Measurements from ENCODE around the gene FYN. TPM values are rescaled to one million over a fixed set of nuclear protein-coding genes. Genes with fewer than 3 reads are reported as not detected.

Gene FYN
- total and polyA plus RNA-seq, 2 of the 8 experiments (the other 6 are each of a cell fraction or from before 2014, with no cell fraction given) = 46.8 to 97.2 TPM

DNA sequence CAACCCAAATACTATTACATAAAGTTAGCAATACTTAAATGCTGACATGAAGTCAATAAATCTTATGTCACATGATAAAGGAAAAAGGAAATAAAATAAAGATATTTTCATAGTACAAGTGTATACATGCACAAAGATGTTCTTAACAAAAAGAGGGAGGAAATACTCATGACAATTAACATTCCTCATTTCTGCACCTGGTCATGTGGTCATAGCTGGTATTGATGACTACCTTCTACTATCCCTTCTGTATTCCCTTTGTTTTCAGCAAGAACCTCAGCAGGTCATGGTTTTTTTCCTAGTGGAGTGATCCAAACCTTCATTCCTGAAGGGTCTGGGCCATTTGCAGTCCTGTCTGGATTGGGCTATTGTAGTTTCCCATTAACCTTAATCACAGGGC is 43.5 kb upstream of the FYN start:
- Histone ChIP-seq H4K91ac (replicated peaks; ENCODE audit: insufficient read length, low read length) (no peak overlapping the region), H3K4me1 (replicated peaks in 1 of 4; ENCODE audit: control insufficient read depth in 3 of 4, insufficient read depth in 4 of 4, low read length in 3 of 4) (peaks cover 5 to 13% (median 11%) of the 10 kb centered on the region in 4 experiments; a peak in 6 of 7 replicates), H4K8ac (ENCODE audit: extremely low read depth, insufficient read depth, low read length) (no peak overlapping the region), H3K18ac (ENCODE audit: extremely low read depth, low read length) (no peak overlapping the region), H3K23ac (ENCODE audit: insufficient read length) (no peak overlapping the region), H3K4me3 (ENCODE audit: extremely low read depth in 1 of 4, insufficient read depth in 2 of 4, low read depth in 3 of 4, low read length in 4 of 4) (no peak overlapping the region), H3K36me3 (ENCODE audit: control insufficient read depth in 2 of 4, insufficient read depth in 4 of 4, low read length in 3 of 4) (no peaks in the 10 kb centered on the region), H3K14ac (ENCODE audit: insufficient read length) (no peak overlapping the region), H3K27ac (ENCODE audit: low read depth, low read length) (no peak overlapping the region), H3K79me2 (ENCODE audit: control insufficient read depth in 1 of 2, insufficient read depth in 2 of 2, low read length in 2 of 2) (no peaks in the 10 kb centered on the region), H3K23me2 (ENCODE audit: low read depth, low read length) (no peaks in the 10 kb centered on the region), H3K56ac (replicated peaks; ENCODE audit: insufficient read length, low read depth, low read length) (no peak overlapping the region), H3K9ac (replicated peaks in 1 of 4; ENCODE audit: extremely low read depth in 1 of 4, low read depth in 3 of 4, low read length in 3 of 4) (no peak overlapping the region), H4K5ac (ENCODE audit: insufficient read length, low read depth, low read length) (no peak overlapping the region), H3K79me1 (ENCODE audit: low read depth, low read length) (no peaks in the 10 kb centered on the region; the same call in 1 of the 2 replicates), H2BK5ac (ENCODE audit: low read depth, low read length) (no peak overlapping the region), H2BK120ac (replicated peaks; ENCODE audit: low read depth, low read length) (no peak overlapping the region), H4K20me1 (replicated peaks in 1 of 2; ENCODE audit: control insufficient read depth in 1 of 2, insufficient read depth in 2 of 2, low read length in 2 of 2) (no peaks in the 10 kb centered on the region), H2AFZ (ENCODE audit: low read length) (no peak overlapping the region), H2BK15ac (ENCODE audit: low read length) (no peak overlapping the region), H2BK12ac (ENCODE audit: low read depth, low read length) (no peak overlapping the region), H3K27me3 (replicated peaks in 1 of 4; ENCODE audit: control insufficient read depth in 3 of 4, extremely low read depth in 1 of 4, insufficient read depth in 3 of 4, low read length in 3 of 4) (peaks cover 0 to 5% (median under 1%) of the 10 kb centered on the region in 4 experiments; a peak in 3 of 7 replicates), H3K4me2 (ENCODE audit: insufficient read depth in 1 of 2, low read depth in 2 of 2, low read length in 2 of 2) (no peak overlapping the region), H2AK5ac (ENCODE audit: low read depth, low read length) (no peak overlapping the region), H3K9me3 (ENCODE audit: insufficient read depth in 2 of 2, low read depth in 1 of 2, low read length in 1 of 2) (no peaks in the 10 kb centered on the region), H3K4ac (replicated peaks; ENCODE audit: insufficient read length, low read depth, low read length) (no peak overlapping the region), H2BK20ac (ENCODE audit: low read length) (no peak overlapping the region)
- FAIRE-seq = no peak
- ChIA-PET POLR2A (ENCODE audit: partially characterized antibody) (no interaction called here), CTCF (ENCODE audit: partially characterized antibody) (no interaction called here)
- DNase-seq (ENCODE audit: low read depth in 1 of 2, low spot score in 2 of 2) = no peak
- TF ChIP-seq TAF7 (optimal IDR thresholded peaks at IDR 0.05; ENCODE audit: borderline replicate concordance, low read depth, low read length) (no peak), GABPA (IDR thresholded peaks at IDR 0.05; ENCODE audit: borderline replicate concordance, insufficient read depth, low read length) (no peak), BCL11A (IDR thresholded peaks at IDR 0.05; ENCODE audit: low read depth in 2 of 2, low read length in 2 of 2) (no peak), ZNF274 (IDR thresholded peaks at IDR 0.05; ENCODE audit: borderline replicate concordance, extremely low read depth, low read length) (no peak), CTBP2 (IDR thresholded peaks at IDR 0.05; ENCODE audit: borderline replicate concordance, insufficient read depth, insufficient read length, low read length) (no peak), EZH2 (IDR thresholded peaks at IDR 0.05; ENCODE audit: low read depth, low read length, severe bottlenecking) (no peak), SIX5 (IDR thresholded peaks at IDR 0.05; ENCODE audit: low read depth, low read length) (no peak), ASH2L (IDR thresholded peaks at IDR 0.05; ENCODE audit: low read length) (no peak), HDAC6 (IDR thresholded peaks at IDR 0.05; ENCODE audit: low read depth, low read length) (no peak), RBBP5 (IDR thresholded peaks at IDR 0.05; ENCODE audit: borderline replicate concordance, low read depth, low read length) (no peak), RFX5 (IDR thresholded peaks at IDR 0.05; ENCODE audit: borderline replicate concordance, low read depth, low read length) (no peak), POLR2AphosphoS5 (IDR thresholded peaks at IDR 0.05; ENCODE audit: low read depth, low read length) (no peak), NANOG (IDR thresholded peaks at IDR 0.05; ENCODE audit: insufficient read depth, low read depth, low read length, poor library complexity, severe bottlenecking) (no peak), RNF2 (IDR thresholded peaks at IDR 0.05; ENCODE audit: borderline replicate concordance, low read depth, low read length, missing control alignments, poor library complexity, severe bottlenecking) (no peak), CHD1 (IDR thresholded peaks at IDR 0.05; ENCODE audit: low read depth, low read length) (no peak)
